Activated CD8-positive, alpha-beta memory T cell treated with anti-CD3 and anti-CD28 coated beads for 4 hours (primary cell): ENCODE results near the gene HMX1.

Experiments
- DNase-seq, 2 donors: peaks; one replicate each; pipeline ENCODE4 v3.0.0-alpha.2; 2020; ENCODE audit warnings: low read depth in 2 of 2

Gene HMX1

GRCh38 chr4:8892556-8893226 is 21.1 kb upstream of the HMX1 start:
- no peak for DNase-seq

- DNase-seq = no peak
Observed at GRCh38 chr4:8891646-8892555, 20.3 kb upstream of the HMX1 start.

GRCh38 chr4:8891255-8891645 is 19.6 kb upstream of the HMX1 start:
- no peak for DNase-seq

- DNase-seq = no peak
Observed at GRCh38 chr4:8888856-8889255, 17.2 kb upstream of the HMX1 start.

- DNase-seq = no peak
Observed at GRCh38 chr4:8886612-8887406, 15.2 kb upstream of the HMX1 start.

GRCh38 chr4:8882239-8882638 is 10.6 kb upstream of the HMX1 start:
- no peak for DNase-seq

GRCh38 chr4:8880851-8881250 is 9.2 kb upstream of the HMX1 start:
- no peak for DNase-seq

GRCh38 chr4:8879574-8879973 is 7.9 kb upstream of the HMX1 start:
- DNase-seq = no peak

GRCh38 chr4:8878421-8878820 is 6.8 kb upstream of the HMX1 start:
- DNase-seq = no peak

GRCh38 chr4:8877780-8878040 is 6.1 kb upstream of the HMX1 start:
- DNase-seq = no peak

- no peak for DNase-seq
Observed at GRCh38 chr4:8876982-8877779, 5.5 kb upstream of the HMX1 start.

GRCh38 chr4:8874896-8875680 is 3.4 kb upstream of the HMX1 start:
- DNase-seq = no peak

GRCh38 chr4:8874003-8874895 is 2.6 kb upstream of the HMX1 start:
- no peak for DNase-seq

- no peak for DNase-seq
Observed at GRCh38 chr4:8872402-8873291, 1.0 kb upstream of the HMX1 start.

- no peak for DNase-seq
Observed at GRCh38 chr4:8870647-8871416, 807 bp downstream of the HMX1 start.

- DNase-seq = no peak
Observed at GRCh38 chr4:8869898-8870646, 1.6 kb downstream of the HMX1 start.
